GM18520 (cell line): ENCODE results near the gene GPR156.
A peak's percentile ranks its signal among the peaks of the same experiment; 100 is the strongest.
"Not testable (repeated sequence)": the region's sequence is repeated elsewhere in the genome, so short reads cannot be mapped to it uniquely, and the experiment has no call there.

Experiments used
- ATAC-seq: cut with Tn5 transposase; IDR thresholded peaks from one replicate; pipeline ENCODE4 v1.9.1; 2021; ENCODE audit not compliant: unreplicated experiment

Gene GPR156

GRCh38 chr3:120163816-120164215, 121.2 kb downstream of the GPR156 start:
- no peak for ATAC-seq

GRCh38 chr3:120163026-120163425, 122.0 kb downstream of the GPR156 start:
- ATAC-seq, result no peak

GRCh38 chr3:120162400-120162799, 122.6 kb downstream of the GPR156 start:
- ATAC-seq, result no peak

- ATAC-seq, result no peak
Observed at GRCh38 chr3:120161902-120162301, 123.1 kb downstream of the GPR156 start.

GRCh38 chr3:120160050-120160449, 125.0 kb downstream of the GPR156 start:
- no peak for ATAC-seq

GRCh38 chr3:120157681-120158080, 127.3 kb downstream of the GPR156 start:
- ATAC-seq, result no peak

GRCh38 chr3:120157113-120157512, 127.9 kb downstream of the GPR156 start:
- no peak for ATAC-seq

- ATAC-seq, result no peak
Observed at GRCh38 chr3:120156699-120157098, 128.3 kb downstream of the GPR156 start.

GRCh38 chr3:120155694-120156093, 129.3 kb downstream of the GPR156 start:
- not testable (repeated sequence) for ATAC-seq

GRCh38 chr3:120155108-120155507, 129.9 kb downstream of the GPR156 start:
- ATAC-seq, result no peak

GRCh38 chr3:120153294-120153693, 131.7 kb downstream of the GPR156 start:
- no peak for ATAC-seq

GRCh38 chr3:120151791-120152190, 133.2 kb downstream of the GPR156 start:
- ATAC-seq, result no peak

- no peak for ATAC-seq
Observed at GRCh38 chr3:120148187-120148949, 136.7 kb downstream of the GPR156 start.

GRCh38 chr3:120147072-120147871, 137.8 kb downstream of the GPR156 start:
- no peak for ATAC-seq

- ATAC-seq, result peak; percentile 67
Observed at GRCh38 chr3:120145542-120146285, 139.3 kb downstream of the GPR156 start.

- no peak for ATAC-seq
Observed at GRCh38 chr3:120144267-120144666, 140.8 kb downstream of the GPR156 start.

GRCh38 chr3:120143676-120144075, 141.3 kb downstream of the GPR156 start:
- ATAC-seq, result no peak

- ATAC-seq, result no peak
Observed at GRCh38 chr3:120142236-120142635, 142.8 kb downstream of the GPR156 start.

- ATAC-seq, result no peak
Observed at GRCh38 chr3:120140098-120140742, 144.8 kb downstream of the GPR156 start.

- no peak for ATAC-seq
Observed at GRCh38 chr3:120139140-120139539, 145.9 kb downstream of the GPR156 start.

GRCh38 chr3:120137548-120137947, 147.5 kb downstream of the GPR156 start:
- no peak for ATAC-seq
